Glutamatergic neuron (in vitro differentiated cells): Measurements from ENCODE around the gene CABP4. TPM values are rescaled to one million over a fixed set of nuclear protein-coding genes. Genes with fewer than 3 reads are reported as not detected.
A peak's percentile ranks its signal among the peaks of the same experiment; 100 is the strongest.

Experiments
- DNase-seq: peaks from one replicate; pipeline ENCODE4 v3.0.0; 2022
- H3K27ac Mint-ChIP-seq: one replicate; pipeline ENCODE4 v1.8.0; 2020; ENCODE audit warnings: mild to moderate bottlenecking, mixed read lengths, inconsistent platforms; ENCODE audit not compliant: unreplicated experiment
- H3K27me3 Mint-ChIP-seq: one replicate; pipeline ENCODE4 v1.8.0; 2020; ENCODE audit warnings: mild to moderate bottlenecking, moderate library complexity, mixed read lengths, inconsistent platforms; ENCODE audit not compliant: unreplicated experiment
- H3K36me3 Mint-ChIP-seq: one replicate; pipeline ENCODE4 v1.8.0; 2020; ENCODE audit warnings: mild to moderate bottlenecking, mixed read lengths, inconsistent platforms; ENCODE audit not compliant: unreplicated experiment
- H3K4me1 Mint-ChIP-seq: one replicate; pipeline ENCODE4 v1.8.0; 2020; ENCODE audit warnings: mild to moderate bottlenecking, low read depth, mixed read lengths, inconsistent platforms; ENCODE audit not compliant: unreplicated experiment
- H3K4me3 Mint-ChIP-seq: one replicate; pipeline ENCODE4 v1.8.0; 2020; ENCODE audit warnings: mild to moderate bottlenecking, mixed read lengths, inconsistent platforms; ENCODE audit not compliant: unreplicated experiment
- H3K9me3 Mint-ChIP-seq: one replicate; pipeline ENCODE4 v1.8.0; 2020; ENCODE audit warnings: mild to moderate bottlenecking, moderate library complexity, mixed read lengths, inconsistent platforms; ENCODE audit not compliant: unreplicated experiment
- total RNA-seq: library from RNA; stranded (reverse); fragmentation: NEBNext Ultra II Directional; extraction: Animal tissue kit (Norgen Biotek cat#: 25700); gene quantifications from one replicate; pipeline ENCODE4 v1.2.1, GENCODE V29; 2021; ENCODE audit not compliant: unreplicated experiment
- TF ChIP-seq, protein P1 (sequence below): fragments of 200-600 bp; sonication (generic); IDR thresholded peaks from one replicate; pipeline ENCODE4 v1.5.0; 2021; ENCODE audit not compliant: partially characterized antibody, unreplicated experiment

The CABP4 gene
- total RNA-seq, 1 donor from 2014 or later: not detected

DNA sequence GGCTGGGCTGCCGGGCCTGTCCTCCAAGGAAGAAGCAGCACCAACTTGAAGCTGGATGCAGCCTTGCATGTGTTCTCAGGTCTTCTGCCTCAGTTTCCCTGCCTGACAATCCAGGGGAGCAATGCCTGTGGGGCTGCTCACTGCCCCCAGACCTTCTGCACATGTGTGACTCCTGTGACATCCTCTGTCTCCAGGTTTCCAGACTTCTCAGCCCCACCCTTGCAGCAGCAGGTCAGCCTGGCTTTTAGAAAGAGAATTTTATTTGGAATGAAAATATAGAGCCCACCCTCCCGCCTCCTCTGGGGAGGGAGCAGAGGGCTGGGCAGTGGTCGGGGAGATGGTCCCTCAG, 17.4 kb upstream of the CABP4 start:
- no peak overlapping the region for H3K4me3 Mint-ChIP-seq
- peaks cover 2% of the 10 kb centered on the region for H3K9me3 Mint-ChIP-seq
- H3K4me1 Mint-ChIP-seq: peaks cover 7% of the 10 kb centered on the region
- H3K27me3 Mint-ChIP-seq: peaks cover 19% of the 10 kb centered on the region
- H3K36me3 Mint-ChIP-seq: no peaks in the 10 kb centered on the region
- peak overlapping the region; percentile 70 for H3K27ac Mint-ChIP-seq
- DNase-seq: no peak
- TF ChIP-seq, protein P1, sequence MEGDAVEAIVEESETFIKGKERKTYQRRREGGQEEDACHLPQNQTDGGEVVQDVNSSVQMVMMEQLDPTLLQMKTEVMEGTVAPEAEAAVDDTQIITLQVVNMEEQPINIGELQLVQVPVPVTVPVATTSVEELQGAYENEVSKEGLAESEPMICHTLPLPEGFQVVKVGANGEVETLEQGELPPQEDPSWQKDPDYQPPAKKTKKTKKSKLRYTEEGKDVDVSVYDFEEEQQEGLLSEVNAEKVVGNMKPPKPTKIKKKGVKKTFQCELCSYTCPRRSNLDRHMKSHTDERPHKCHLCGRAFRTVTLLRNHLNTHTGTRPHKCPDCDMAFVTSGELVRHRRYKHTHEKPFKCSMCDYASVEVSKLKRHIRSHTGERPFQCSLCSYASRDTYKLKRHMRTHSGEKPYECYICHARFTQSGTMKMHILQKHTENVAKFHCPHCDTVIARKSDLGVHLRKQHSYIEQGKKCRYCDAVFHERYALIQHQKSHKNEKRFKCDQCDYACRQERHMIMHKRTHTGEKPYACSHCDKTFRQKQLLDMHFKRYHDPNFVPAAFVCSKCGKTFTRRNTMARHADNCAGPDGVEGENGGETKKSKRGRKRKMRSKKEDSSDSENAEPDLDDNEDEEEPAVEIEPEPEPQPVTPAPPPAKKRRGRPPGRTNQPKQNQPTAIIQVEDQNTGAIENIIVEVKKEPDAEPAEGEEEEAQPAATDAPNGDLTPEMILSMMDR: no peak

- peak; percentile 49 for DNase-seq
- Mint-ChIP-seq H3K27me3 (peaks cover 19% of the 10 kb centered on the region), H3K9me3 (peaks cover 2% of the 10 kb centered on the region)
Observed at GRCh38 chr11:67438158-67438902, 16.8 kb upstream of the CABP4 start.

DNA sequence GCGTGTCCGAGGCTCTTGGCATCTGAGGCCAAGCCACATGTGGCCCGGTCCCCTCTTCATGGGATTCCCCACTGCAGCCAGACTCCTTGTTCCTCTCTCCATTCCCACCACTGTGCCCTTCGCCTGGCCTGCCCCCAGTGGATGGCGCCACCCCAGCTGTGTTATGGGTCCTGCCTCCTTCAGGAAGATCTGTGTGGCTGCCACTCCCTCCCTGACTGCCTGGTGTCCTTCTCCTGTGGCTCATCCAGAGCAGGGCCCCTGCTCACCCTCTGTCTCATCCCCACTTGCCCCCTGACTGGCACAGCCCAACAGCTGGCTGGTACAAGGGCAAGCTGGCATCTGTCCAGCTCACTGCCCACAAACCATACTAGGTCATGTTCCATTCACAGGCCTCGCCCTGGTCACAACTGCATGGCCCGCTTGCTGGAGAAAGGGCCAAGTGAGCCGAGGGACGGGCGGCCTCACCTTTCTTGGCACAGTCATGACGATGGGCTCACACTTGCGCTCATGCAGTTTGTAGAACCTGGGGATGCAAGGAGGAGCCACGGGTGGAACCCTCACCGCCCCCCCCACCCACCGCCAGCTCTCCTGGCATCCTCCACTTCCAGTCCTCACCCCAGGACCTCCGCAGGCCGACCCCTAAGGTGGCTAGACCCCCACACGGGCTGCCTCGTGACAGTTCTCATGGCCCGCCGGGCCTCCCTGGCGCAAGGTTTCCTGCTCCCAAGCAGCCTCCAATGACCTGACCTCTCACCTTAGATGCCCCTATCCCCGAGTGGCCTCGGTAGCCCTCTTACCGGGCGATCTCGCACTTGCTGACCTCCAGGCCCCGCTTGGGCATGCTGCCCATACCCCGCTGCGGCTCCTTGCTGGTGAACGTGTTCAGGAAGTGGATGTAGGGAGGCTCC, 15.6 kb upstream of the CABP4 start:
- peaks cover 7% of the 10 kb centered on the region for H3K4me1 Mint-ChIP-seq
- peak overlapping the region; percentile 73 for H3K27ac Mint-ChIP-seq
- H3K36me3 Mint-ChIP-seq: no peaks in the 10 kb centered on the region
- TF ChIP-seq, protein P1: no peak
- H3K9me3 Mint-ChIP-seq: peaks cover 3% of the 10 kb centered on the region
- peaks cover 20% of the 10 kb centered on the region for H3K27me3 Mint-ChIP-seq
- no peak for DNase-seq
- H3K4me3 Mint-ChIP-seq: no peak overlapping the region

More at GRCh38 chr11:67438158-67438902, 16.8 kb upstream of the CABP4 start:
- H3K27ac Mint-ChIP-seq: peak overlapping the region; percentile 70
- H3K4me3 Mint-ChIP-seq: no peak overlapping the region
- peaks cover 7% of the 10 kb centered on the region for H3K4me1 Mint-ChIP-seq
- H3K36me3 Mint-ChIP-seq: no peaks in the 10 kb centered on the region
- TF ChIP-seq, protein P1: no peak

DNA sequence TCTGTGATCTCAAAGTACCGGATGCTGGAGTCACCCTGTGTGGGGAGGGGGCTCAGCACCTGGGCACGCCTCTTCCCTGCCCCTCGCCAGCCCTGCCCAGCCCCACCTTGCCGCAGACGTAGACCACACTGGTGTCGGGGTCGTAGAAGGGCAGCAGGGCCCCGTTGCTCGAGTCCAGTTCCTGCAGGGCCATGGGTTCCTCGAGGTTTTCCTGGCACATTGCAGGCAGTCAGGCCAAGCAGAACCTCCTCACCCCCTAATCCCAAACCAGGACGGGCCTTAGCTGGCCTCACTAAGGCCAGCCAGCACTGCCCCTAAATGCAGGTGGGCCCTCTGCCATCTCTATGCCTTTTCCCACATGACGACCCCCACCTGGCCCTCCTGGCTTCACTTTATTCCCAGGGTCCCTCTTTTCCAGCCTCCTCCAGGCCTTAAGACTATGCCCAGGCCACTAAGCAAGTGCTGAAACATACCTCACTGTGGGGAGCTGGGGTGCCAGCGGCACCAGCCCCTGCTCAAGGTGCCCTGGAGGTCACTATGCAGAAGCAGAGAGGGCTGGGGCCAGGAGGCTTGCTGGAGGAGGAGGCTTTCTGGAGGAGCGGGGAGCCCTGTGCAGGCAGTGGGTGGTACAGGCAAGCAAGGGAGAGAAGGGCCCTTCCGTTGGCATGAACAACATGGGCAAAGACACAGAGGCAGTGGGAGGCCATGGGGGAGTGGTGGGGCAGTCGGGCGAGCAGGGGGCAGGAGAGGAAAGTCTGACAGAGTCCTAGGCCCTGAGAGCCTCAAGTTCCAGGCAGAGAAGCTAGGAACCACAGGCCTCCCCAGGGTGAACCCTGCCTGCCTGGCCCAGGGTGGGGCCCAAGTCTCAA, 14.7 kb upstream of the CABP4 start:
- H3K27me3 Mint-ChIP-seq: peaks cover 18% of the 10 kb centered on the region
- TF ChIP-seq, protein P1: no peak
- no peak overlapping the region for H3K4me3 Mint-ChIP-seq
- no peak for DNase-seq
- no peaks in the 10 kb centered on the region for H3K36me3 Mint-ChIP-seq
- H3K4me1 Mint-ChIP-seq: peaks cover 7% of the 10 kb centered on the region
- no peak overlapping the region for H3K27ac Mint-ChIP-seq
- peaks cover 3% of the 10 kb centered on the region for H3K9me3 Mint-ChIP-seq
